Forelimb muscle (tissue), 1 donor: ENCODE data around the gene L1CAM. TPM values are rescaled to one million over a fixed set of nuclear protein-coding genes. Genes with fewer than 3 reads are reported as not detected.

ENCODE experiments used
- DNase-seq: peaks from one replicate; pipeline ENCODE4 v3.0.0-alpha.2; 2013; ENCODE audit warnings: low read depth
- polyA plus RNA-seq: library from polyadenylated mRNA; unstranded; fragments of 120-200 nt; gene quantifications from one replicate; pipeline ENCODE4 v1.2.1, GENCODE V29; 2013; ENCODE audit not compliant: insufficient read length

L1CAM gene
- polyA plus RNA-seq, 1 donor: 1.9 TPM

GRCh38 chrX:153875391-153876111 lies 10.4 kb downstream of the L1CAM start:
- no peak for DNase-seq

GRCh38 chrX:153874366-153875125 lies 11.4 kb downstream of the L1CAM start:
- DNase-seq: no peak

- DNase-seq: no peak
These were observed 11.9 kb downstream of the L1CAM start for GRCh38 chrX:153874085-153874365.

GRCh38 chrX:153873282-153874084 lies 12.5 kb downstream of the L1CAM start:
- DNase-seq: no peak

GRCh38 chrX:153871946-153872878 lies 13.8 kb downstream of the L1CAM start:
- DNase-seq: no peak

GRCh38 chrX:153871451-153871850 lies 14.5 kb downstream of the L1CAM start:
- DNase-seq: no peak

GRCh38 chrX:153870791-153871360 lies 15.1 kb downstream of the L1CAM start:
- DNase-seq: no peak

GRCh38 chrX:153870288-153870690 lies 15.7 kb downstream of the L1CAM start:
- no peak for DNase-seq

- DNase-seq: no peak
These were observed 16.3 kb downstream of the L1CAM start for GRCh38 chrX:153869473-153870287.

GRCh38 chrX:153868576-153869472 lies 17.1 kb downstream of the L1CAM start:
- no peak for DNase-seq

GRCh38 chrX:153867671-153868070 lies 18.3 kb downstream of the L1CAM start:
- no peak for DNase-seq

GRCh38 chrX:153867139-153867538 lies 18.8 kb downstream of the L1CAM start:
- no peak for DNase-seq

GRCh38 chrX:153866302-153867019 lies 19.5 kb downstream of the L1CAM start:
- no peak for DNase-seq

GRCh38 chrX:153865685-153866084 lies 20.3 kb downstream of the L1CAM start:
- DNase-seq: no peak

- no peak for DNase-seq
These were observed 20.7 kb downstream of the L1CAM start for GRCh38 chrX:153865321-153865580.

- no peak for DNase-seq
These were observed 21.2 kb downstream of the L1CAM start for GRCh38 chrX:153864561-153865320.

- no peak for DNase-seq
These were observed 21.9 kb downstream of the L1CAM start for GRCh38 chrX:153864101-153864500.
